Activated T-cell treated with anti-CD3 and anti-CD28 coated beads, Interleukin-2, amount 50 U/mL, for 24 hours (primary cell): ENCODE data around the gene CYS1.

ENCODE experiments used
- DNase-seq: peaks from one replicate; pipeline ENCODE4 v3.0.0-alpha.2; 2020
- H3K27ac Mint-ChIP-seq: 2 replicates; pipeline ENCODE4 v1.8.0; 2020; ENCODE audit warnings: mild to moderate bottlenecking, mixed read lengths
- H3K27me3 Mint-ChIP-seq: 2 replicates; pipeline ENCODE4 v1.8.0; 2020; ENCODE audit warnings: mixed read lengths
- H3K36me3 Mint-ChIP-seq: 2 replicates; pipeline ENCODE4 v1.8.0; 2020; ENCODE audit warnings: low read depth, mixed read lengths
- H3K4me1 Mint-ChIP-seq: 2 replicates; pipeline ENCODE4 v1.8.0; 2020; ENCODE audit warnings: low read depth, mixed read lengths
- H3K4me3 Mint-ChIP-seq: 2 replicates; pipeline ENCODE4 v1.8.0; 2020; ENCODE audit warnings: mild to moderate bottlenecking, moderate library complexity, mixed read lengths
- H3K9me3 Mint-ChIP-seq: 2 replicates; pipeline ENCODE4 v1.8.0; 2020; ENCODE audit warnings: mixed read lengths

CYS1 gene

DNA sequence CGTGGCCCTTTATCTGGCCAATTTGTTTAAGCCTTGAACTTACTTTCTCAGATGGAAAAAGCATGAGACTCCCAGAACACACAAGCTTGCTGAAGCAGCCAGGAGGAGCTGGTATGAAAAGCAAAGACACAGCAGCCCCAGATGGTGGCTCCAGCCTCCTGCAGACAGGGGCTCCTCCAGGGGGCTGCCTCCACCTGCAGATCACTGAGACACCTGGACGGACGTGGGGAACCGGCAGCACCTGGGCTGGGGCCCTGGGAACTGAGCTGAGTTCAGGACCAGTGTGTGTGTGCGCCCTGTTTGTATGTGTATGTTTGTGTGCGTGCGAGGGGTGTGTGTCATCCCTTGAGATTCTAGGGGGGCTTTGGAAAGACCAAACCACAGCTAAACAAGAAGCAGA lies 8.6 kb downstream of the CYS1 start:
- H3K4me3 Mint-ChIP-seq: no peak overlapping the region
- DNase-seq: no peak
- H3K4me1 Mint-ChIP-seq: peaks cover 3% of the 10 kb centered on the region
- H3K27ac Mint-ChIP-seq: no peak overlapping the region
- no peaks in the 10 kb centered on the region for H3K36me3 Mint-ChIP-seq
- H3K27me3 Mint-ChIP-seq: peaks cover 32% of the 10 kb centered on the region
- H3K9me3 Mint-ChIP-seq: peaks cover 7% of the 10 kb centered on the region

DNA sequence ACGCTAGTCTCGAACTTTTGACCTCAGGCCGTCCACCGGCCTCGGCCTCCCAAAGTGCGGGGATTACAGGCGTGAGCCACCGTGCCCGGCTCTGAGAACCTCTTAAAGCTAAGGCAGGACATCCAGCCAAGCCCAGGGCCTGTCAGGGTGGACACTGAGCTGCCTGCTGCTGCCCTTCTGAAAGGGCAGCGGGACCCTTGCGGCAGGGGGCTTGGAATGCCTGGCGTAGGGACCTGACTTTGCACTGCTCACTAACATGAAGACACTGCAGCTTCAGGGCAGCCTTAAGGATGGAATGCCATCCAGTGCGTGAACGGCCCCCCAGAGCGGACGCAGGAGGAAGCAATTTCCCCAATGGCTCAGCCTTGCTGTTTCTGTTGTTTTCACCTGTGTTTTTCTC lies 9.0 kb downstream of the CYS1 start:
- Mint-ChIP-seq H3K27me3 (peaks cover 28% of the 10 kb centered on the region), H3K9me3 (peaks cover 7% of the 10 kb centered on the region), H3K36me3 (no peaks in the 10 kb centered on the region), H3K4me3 (no peak overlapping the region), H3K27ac (no peak overlapping the region), H3K4me1 (peaks cover 3% of the 10 kb centered on the region)
- no peak for DNase-seq

DNA sequence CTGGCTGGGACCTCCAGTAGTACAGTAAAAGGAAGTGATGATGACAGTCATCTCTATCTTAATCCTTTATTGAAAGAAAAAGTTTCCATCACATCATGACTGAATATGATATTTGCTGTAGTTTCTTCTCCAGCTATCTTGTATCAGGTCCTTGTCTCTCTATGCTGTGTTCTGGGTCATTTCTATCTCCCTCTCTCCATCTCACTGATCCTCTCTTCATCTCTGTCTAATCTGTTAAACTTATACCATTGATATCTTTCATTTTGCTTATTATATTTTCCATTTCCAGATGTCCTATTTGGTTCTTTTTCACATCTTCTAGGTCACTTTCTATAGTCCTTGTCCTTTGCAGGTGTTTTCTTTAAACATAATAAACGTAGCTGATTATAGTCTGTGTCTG lies 12.3 kb downstream of the CYS1 start:
- H3K9me3 Mint-ChIP-seq: peaks cover 7% of the 10 kb centered on the region
- no peaks in the 10 kb centered on the region for H3K36me3 Mint-ChIP-seq
- H3K4me1 Mint-ChIP-seq: peaks cover 3% of the 10 kb centered on the region
- no peak overlapping the region for H3K27ac Mint-ChIP-seq
- peaks cover 5% of the 10 kb centered on the region for H3K27me3 Mint-ChIP-seq
- DNase-seq: no peak
- no peak overlapping the region for H3K4me3 Mint-ChIP-seq

DNA sequence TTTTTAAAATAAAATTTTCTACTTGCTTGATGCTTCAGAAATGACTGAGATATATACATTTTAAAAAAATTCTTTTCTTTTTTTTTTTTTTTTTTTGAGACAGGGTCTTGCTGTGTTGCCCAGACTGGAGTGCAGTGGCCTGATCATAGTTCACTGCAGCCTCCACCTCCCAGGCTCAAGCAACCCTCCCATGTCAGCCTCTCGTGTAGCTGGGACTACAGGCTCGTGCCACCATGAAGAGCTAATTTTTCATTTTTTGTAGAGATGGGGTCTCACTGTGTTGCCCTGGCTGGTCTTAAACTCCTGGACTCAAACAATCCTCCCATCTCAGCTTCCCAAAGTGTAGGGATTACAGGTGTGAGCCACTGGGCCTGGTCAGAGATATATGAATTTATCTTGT lies 12.9 kb downstream of the CYS1 start:
- no peak for DNase-seq
- H3K27me3 Mint-ChIP-seq: no peaks in the 10 kb centered on the region
- no peak overlapping the region for H3K27ac Mint-ChIP-seq
- no peak overlapping the region for H3K4me3 Mint-ChIP-seq
- no peaks in the 10 kb centered on the region for H3K4me1 Mint-ChIP-seq
- peaks cover 7% of the 10 kb centered on the region for H3K9me3 Mint-ChIP-seq
- no peaks in the 10 kb centered on the region for H3K36me3 Mint-ChIP-seq

DNA sequence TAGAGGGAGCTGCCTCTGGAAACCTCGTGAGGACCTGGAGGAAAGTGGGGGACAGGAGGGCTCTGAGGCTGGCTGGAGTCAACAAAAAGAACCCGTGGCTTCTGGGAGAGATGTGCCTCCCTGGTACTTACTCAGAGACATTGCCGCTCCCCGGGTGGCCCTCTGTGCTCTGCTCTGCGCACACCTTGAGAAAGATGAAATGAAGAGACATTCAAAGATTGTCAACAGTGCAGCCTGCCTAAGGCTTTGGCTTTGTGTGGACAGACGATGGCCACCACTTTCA lies 14.5 kb downstream of the CYS1 start:
- H3K27me3 Mint-ChIP-seq: no peaks in the 10 kb centered on the region
- no peaks in the 10 kb centered on the region for H3K4me1 Mint-ChIP-seq
- H3K4me3 Mint-ChIP-seq: no peak overlapping the region
- no peak overlapping the region for H3K27ac Mint-ChIP-seq
- peaks cover 7% of the 10 kb centered on the region for H3K9me3 Mint-ChIP-seq
- H3K36me3 Mint-ChIP-seq: no peaks in the 10 kb centered on the region
- no peak for DNase-seq

DNA sequence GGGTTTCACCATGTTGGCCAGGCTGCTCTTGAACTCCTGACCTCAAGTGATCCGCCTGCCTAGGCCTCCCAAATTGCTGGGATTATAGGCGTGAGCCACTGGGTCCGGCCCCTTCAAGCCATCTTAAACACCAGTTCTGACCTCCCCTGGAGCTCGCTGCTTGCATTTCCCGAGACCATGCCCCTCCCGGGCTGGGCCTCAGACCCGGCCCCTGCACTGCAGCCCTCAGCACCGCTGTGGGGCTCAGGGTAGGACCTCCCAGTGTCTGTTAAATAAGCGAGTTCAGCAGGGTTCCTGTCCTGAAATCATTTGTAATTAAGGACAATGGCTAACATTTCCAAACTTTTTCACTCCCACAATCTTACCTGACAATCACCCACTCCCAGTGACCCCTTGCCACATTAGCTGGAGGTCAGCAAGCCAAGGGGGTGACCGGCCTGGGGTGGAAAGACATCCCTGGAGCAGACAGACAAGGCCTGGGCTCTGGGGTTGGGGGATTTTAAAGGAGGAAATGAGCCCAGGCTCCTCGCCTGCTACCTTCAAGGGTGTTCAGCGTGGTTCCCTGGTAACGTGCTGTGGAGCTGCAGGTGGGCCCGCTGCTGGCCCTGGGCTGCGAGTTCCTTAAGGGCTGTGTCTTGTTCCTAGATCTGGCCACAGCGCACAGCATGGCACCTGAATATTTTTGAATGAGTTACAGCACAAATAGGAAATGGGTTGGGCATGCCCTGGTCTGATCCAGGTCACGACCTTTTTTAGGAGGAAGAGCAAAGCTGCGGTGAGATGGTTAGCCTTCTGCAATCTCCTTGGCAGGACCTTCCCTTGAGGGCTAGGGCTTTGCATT lies 15.1 kb downstream of the CYS1 start:
- Mint-ChIP-seq H3K27me3 (no peaks in the 10 kb centered on the region), H3K4me1 (no peaks in the 10 kb centered on the region), H3K4me3 (no peak overlapping the region), H3K36me3 (no peaks in the 10 kb centered on the region), H3K9me3 (peaks cover 7% of the 10 kb centered on the region), H3K27ac (no peak overlapping the region)
- no peak for DNase-seq

DNA sequence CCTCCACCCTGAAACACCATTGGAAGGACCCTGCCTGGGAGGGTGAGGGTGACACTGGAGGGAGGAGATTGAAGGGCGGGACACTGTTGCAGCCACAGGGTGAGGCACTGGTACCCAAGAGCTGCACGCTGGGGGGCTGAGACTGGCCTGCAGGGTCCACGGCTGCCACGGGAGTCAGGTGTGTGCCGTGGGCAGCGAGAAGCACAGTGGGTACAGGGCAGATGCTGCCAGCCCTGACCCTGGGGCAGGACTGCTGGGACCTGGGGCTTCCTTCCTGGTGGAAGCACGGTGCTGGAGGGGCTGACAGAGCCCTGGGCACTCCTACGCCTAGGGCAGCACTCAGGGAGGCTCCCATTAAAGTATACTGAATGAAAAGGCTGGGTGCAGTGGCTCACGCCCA lies 16.6 kb downstream of the CYS1 start:
- peaks cover 7% of the 10 kb centered on the region for H3K9me3 Mint-ChIP-seq
- H3K4me1 Mint-ChIP-seq: no peaks in the 10 kb centered on the region
- no peak overlapping the region for H3K4me3 Mint-ChIP-seq
- no peaks in the 10 kb centered on the region for H3K27me3 Mint-ChIP-seq
- H3K36me3 Mint-ChIP-seq: no peaks in the 10 kb centered on the region
- no peak for DNase-seq
- H3K27ac Mint-ChIP-seq: no peak overlapping the region

DNA sequence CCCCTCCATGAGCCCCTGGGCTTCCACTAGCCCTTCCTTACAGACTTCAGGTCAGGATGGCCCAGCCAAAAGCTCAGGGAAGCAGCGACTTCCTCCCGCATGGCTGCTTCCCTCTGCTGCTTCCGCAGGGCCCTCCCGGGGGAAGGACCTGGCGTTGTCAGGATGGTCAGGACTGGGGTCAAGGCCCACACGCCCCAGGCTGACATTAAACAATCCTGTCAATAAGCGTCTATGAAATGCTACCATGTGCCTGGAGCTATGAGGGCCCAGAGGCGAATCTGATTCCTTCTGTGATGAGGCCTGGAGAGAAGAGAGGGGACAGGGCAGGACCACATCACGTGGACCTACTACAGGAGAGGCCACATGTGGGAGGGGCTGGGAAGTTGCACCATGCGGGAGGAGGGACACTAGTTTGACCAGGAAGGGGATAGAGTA lies 17.3 kb downstream of the CYS1 start:
- no peaks in the 10 kb centered on the region for H3K27me3 Mint-ChIP-seq
- DNase-seq: no peak
- no peak overlapping the region for H3K4me3 Mint-ChIP-seq
- H3K4me1 Mint-ChIP-seq: no peaks in the 10 kb centered on the region
- H3K27ac Mint-ChIP-seq: no peak overlapping the region
- peaks cover 4% of the 10 kb centered on the region for H3K9me3 Mint-ChIP-seq
- H3K36me3 Mint-ChIP-seq: no peaks in the 10 kb centered on the region

DNA sequence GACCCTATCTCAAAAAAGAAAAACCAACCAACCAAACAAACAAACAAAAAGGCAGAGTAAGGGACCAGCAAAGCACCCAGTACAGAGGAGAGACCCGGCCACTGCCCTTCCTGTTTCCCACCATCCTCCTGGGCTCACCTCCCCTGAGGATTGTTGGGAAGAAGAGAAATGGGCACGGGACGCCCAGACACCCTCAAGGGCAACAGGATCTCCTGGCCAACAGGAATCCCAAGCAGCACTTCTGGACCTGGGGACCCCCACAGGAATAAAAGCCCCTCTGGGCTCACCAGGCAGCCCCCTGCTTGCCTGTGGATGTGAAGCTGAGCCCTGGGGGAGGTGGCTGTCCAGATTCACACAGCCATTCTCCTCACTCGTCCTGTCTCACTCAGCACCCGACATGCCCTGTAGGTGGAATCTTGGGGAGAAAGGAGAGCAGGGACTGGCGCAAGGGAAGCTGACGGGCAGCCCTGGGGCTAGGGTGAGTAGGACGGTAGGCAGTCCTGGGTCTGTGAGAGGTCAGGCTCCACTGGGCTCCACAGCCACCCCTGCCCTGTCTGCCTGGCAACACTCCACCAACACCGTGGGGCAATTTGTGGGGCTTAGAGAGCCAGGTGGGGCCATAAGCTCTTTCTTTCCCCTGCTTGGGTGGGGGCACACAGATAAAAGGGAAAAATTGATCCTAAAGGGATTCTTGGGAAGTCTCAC lies 18.8 kb downstream of the CYS1 start:
- Mint-ChIP-seq H3K4me3 (no peak overlapping the region), H3K4me1 (peaks cover 6% of the 10 kb centered on the region), H3K9me3 (no peaks in the 10 kb centered on the region), H3K36me3 (no peaks in the 10 kb centered on the region), H3K27me3 (peaks cover 3% of the 10 kb centered on the region), H3K27ac (no peak overlapping the region)
- DNase-seq: no peak

DNA sequence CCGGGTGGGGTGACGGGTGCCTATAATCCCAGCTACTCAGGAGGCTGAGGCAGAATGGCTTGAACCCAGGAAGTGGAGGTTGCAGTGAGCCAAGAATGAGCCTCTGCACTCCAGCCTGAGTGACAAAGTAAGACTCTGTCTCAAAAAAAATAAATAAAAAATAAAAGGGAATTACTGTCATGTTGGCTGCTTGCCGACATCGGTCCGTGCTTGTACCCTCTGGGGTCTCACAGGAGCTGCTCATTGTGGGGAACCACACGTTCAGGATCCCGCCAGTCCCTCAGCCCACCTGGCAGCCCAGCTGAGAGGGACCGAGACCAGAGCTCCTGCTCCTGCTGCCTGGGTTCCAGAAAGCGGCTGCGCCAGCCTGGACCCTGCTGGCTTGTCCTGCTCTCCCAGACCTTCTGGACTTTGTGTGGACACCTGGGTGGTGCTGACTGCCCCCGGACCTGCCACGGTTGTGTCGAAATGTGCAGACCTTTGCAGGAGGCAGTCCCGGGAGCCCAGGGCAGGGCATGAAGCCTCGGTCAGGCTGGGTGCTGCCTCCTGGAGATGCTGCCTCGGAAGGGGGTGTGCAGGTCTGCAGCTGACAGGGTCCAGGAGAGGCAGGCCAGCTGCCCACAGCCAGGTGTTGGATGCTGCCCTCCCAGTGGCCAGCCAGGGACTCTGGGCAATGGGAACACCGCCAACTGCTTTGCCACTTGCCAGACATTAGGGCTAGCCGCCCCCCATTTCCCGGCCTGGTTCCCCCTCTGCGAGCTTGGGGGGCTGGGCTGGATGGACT lies 20.5 kb downstream of the CYS1 start:
- Mint-ChIP-seq H3K27ac (no peak overlapping the region), H3K4me3 (no peak overlapping the region), H3K27me3 (peaks cover 3% of the 10 kb centered on the region), H3K36me3 (peaks cover 2% of the 10 kb centered on the region), H3K9me3 (no peaks in the 10 kb centered on the region), H3K4me1 (peaks cover 6% of the 10 kb centered on the region)
- no peak for DNase-seq

DNA sequence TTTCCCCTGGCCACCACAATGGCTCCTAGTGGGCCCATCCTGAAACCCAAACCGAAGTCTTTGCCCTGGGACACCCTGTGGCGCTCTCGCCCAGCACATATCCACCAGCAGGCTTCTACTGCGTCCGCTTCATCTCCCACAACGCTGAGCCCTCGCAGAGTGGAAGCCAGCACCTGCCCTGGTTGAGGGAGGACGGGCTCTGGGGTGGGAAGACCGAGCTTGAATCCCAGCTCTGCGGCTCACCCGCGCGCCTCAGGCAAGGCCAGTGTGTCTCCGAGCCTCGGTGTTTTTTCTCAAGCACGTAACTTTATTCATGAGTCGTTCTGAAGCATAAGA lies 21.2 kb downstream of the CYS1 start:
- Mint-ChIP-seq H3K27ac (no peak overlapping the region), H3K27me3 (peaks cover 3% of the 10 kb centered on the region), H3K36me3 (peaks cover 9% of the 10 kb centered on the region), H3K4me1 (peaks cover 6% of the 10 kb centered on the region), H3K4me3 (no peak overlapping the region), H3K9me3 (no peaks in the 10 kb centered on the region)
- no peak for DNase-seq

DNA sequence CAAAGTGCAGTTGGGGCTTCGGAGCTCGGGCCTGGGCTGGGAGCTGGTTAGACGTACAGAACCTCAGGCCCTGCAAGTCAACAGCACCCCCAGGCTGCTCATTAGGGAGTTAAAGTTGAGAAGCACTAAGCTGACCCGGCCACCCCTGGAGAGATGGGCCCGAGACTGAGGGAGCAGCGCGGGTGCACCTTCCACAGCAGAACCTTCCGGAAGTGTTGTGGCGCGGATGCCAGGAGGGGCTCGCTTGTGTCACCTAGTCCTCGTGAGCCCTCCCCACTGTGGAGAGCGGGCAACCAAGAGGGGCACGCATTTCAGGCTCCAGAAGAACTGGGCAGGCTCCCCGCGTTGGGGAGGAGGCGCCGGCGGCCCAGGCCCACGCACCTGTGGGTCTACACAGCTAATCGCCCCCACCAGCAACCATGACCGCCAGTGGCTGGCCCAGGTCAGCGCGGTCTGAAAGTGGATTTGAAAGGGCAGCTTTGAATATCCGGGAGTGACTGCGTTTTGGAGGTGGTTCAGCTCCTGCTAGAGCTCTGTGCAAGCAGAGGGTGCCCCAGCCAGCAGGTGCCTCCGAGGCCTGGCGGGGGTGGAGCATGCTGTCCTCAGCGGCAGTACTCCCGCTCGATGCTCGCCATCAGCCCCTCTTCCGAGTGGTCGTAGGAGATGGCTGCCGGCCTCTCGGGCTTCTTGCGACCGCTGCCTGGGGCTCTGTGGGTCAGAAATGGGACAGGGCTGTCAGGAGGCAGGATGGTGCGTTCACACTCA lies 21.8 kb downstream of the CYS1 start:
- no peaks in the 10 kb centered on the region for H3K9me3 Mint-ChIP-seq
- H3K4me1 Mint-ChIP-seq: peaks cover 6% of the 10 kb centered on the region
- no peak overlapping the region for H3K27ac Mint-ChIP-seq
- DNase-seq: no peak
- peaks cover 3% of the 10 kb centered on the region for H3K27me3 Mint-ChIP-seq
- H3K4me3 Mint-ChIP-seq: no peak overlapping the region
- peaks cover 12% of the 10 kb centered on the region for H3K36me3 Mint-ChIP-seq

DNA sequence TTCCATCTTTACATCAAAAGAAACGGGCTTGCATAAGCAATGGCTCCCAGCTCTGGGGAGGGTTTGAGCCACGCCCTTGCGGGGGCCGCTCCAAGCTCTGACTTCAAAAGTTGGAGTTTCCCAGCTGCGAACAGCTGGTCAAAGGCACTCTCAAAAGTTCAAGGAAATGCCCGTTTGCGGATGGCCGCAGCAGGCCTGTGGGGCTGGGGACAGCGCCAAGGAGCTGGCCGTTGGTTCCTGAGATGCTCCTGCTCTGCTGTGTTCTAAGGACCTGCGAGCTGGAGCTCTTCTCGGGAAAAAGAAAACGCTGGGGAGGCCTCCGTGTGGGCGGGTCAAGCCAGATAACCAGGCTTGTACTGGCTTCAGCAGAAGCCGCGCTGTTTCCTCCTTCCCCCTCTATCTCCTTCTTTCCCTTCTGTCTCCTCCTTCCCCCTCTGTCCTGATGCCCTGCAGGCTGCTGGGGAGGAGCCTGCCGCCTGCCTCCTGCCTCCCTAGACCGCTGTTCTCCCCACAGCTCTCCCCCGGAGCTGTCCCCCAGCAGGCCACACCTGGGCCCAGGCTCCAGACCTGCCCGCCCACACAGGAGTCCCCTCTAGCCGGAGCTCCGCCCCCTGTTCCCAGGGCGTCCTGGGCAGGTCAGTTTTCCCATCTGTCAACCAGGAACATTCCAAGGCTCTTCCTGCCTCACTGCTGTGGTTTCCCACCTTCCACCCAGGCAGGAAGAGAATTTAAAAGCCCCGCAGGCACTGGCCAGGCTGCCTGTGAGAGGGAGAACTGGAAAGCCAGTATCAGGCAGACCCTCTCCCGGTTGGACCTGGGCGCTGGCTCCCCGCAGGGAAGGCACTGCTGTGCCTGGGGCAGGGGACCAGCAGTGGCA lies 22.7 kb downstream of the CYS1 start:
- H3K27me3 Mint-ChIP-seq: peaks cover 3% of the 10 kb centered on the region
- H3K4me3 Mint-ChIP-seq: peak overlapping the region; percentile 10
- peaks cover 6% of the 10 kb centered on the region for H3K4me1 Mint-ChIP-seq
- no peak for DNase-seq
- H3K36me3 Mint-ChIP-seq: peaks cover 20% of the 10 kb centered on the region
- no peak overlapping the region for H3K27ac Mint-ChIP-seq
- H3K9me3 Mint-ChIP-seq: no peaks in the 10 kb centered on the region

DNA sequence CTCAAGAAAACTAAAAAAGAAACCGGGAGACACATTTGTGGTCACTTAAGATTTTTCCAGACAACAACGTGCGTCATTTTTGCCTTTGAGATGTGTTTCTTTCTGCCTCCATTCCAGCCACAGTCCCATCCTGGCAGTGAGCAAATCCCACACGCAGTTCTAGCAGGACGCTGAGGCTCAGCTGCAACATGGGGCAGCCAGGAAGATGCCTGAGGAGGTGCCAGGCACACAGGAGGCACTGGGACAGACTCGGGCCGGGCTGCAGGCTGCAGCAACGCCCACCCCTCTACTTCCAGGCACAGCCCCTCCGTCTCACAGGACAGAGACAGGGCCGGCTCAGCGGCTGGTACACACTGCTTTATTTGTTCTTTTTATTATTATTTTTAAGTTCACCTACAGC lies 23.8 kb downstream of the CYS1 start:
- H3K27me3 Mint-ChIP-seq: peaks cover 3% of the 10 kb centered on the region
- H3K27ac Mint-ChIP-seq: no peak overlapping the region
- peaks cover 27% of the 10 kb centered on the region for H3K36me3 Mint-ChIP-seq
- peaks cover 6% of the 10 kb centered on the region for H3K4me1 Mint-ChIP-seq
- no peak overlapping the region for H3K4me3 Mint-ChIP-seq
- no peak for DNase-seq
- H3K9me3 Mint-ChIP-seq: no peaks in the 10 kb centered on the region
